Measurements from ENCODE around the gene NUP188. TPM values are rescaled to one million over a fixed set of nuclear protein-coding genes. Genes with fewer than 3 reads are reported as not detected.

Gene NUP188
- total and polyA plus RNA-seq, 2 of the 13 experiments (the other 11 are each of a cell fraction or from before 2014, with no cell fraction given), result 28.0 to 38.5 TPM

DNA sequence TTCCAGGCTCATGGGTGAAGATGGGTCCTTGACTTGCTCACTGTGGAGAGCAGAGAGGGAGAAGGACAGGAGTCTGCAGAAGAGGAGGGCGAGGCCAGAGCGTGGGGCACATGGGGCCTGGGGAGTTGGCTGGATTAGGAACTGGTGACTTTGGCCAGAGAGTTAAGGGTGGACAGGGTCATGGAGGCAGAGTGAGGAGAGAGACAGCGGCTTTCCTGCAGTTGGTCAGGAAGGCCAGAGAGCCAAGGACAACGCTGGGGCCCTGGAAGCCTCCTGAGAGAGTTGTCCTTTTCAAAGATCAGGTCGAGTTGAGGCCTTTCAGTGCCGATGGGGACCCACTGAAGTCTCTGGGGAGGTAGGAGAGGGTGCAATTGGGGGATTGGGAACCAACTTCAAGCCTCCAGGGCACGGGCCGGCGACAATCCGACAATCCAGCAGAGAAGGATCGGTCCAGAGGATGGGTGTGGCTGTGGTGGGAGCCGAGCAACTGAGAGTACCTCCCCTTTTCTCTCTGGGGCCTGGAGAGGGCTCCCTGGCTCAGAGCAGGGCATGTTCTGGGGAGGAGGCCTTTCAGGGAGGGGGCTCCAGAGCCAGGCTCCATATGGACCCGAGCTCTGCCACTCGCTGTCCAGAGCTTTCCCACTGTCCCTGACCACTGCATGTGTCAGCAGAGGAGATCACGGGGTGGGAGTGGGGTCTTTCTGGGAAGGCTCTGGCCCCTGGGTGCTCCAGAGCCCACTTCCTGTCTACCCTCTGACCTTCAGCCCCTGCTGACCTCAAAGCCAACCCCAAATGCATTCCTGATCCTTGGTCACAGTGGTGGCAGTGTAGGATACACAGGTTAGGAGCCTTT, 34.2 kb upstream of the NUP188 start (continued):
- TF ChIP-seq IRX3 (CRISPR knock-in tag; IDR thresholded peaks at IDR 0.05; ENCODE audit: borderline replicate concordance, low read depth) (no peak), ZNF546 (CRISPR knock-in tag; conservative IDR thresholded peaks at IDR 0.05) (no peak), GPN1 (CRISPR knock-in tag; IDR thresholded peaks at IDR 0.05; ENCODE audit: borderline replicate concordance) (no peak), ZNF567 (CRISPR knock-in tag; IDR thresholded peaks at IDR 0.05; ENCODE audit: borderline replicate concordance) (no peak), YEATS2 (CRISPR knock-in tag; IDR thresholded peaks at IDR 0.05; ENCODE audit: borderline replicate concordance) (no peak), ZNF296 (CRISPR knock-in tag; conservative IDR thresholded peaks at IDR 0.05) (no peak), ZSCAN21 (CRISPR knock-in tag; IDR thresholded peaks at IDR 0.05; ENCODE audit: borderline replicate concordance) (no peak), HDAC2 (CRISPR knock-in tag; IDR thresholded peaks at IDR 0.05) (no peak; the same call in 1 of the 2 replicates), CBX2 (IDR thresholded peaks at IDR 0.05; ENCODE audit: low read depth, low read length) (no peak), CBX2 (CRISPR knock-in tag; IDR thresholded peaks at IDR 0.05; ENCODE audit: low read depth) (no peak), ZNF788 (CRISPR knock-in tag; IDR thresholded peaks at IDR 0.05; ENCODE audit: borderline replicate concordance) (no peak; the same call in 1 of the 2 replicates), ZNF335 (CRISPR knock-in tag; IDR thresholded peaks at IDR 0.05) (no peak), SCMH1 (CRISPR knock-in tag; IDR thresholded peaks at IDR 0.05; ENCODE audit: borderline replicate concordance) (no peak), KDM3A (CRISPR knock-in tag; IDR thresholded peaks at IDR 0.05; ENCODE audit: low read depth) (no peak), RAD51 (IDR thresholded peaks at IDR 0.05; ENCODE audit: borderline replicate concordance) (no peak), NFE2L1 (CRISPR knock-in tag; IDR thresholded peaks at IDR 0.05; ENCODE audit: borderline replicate concordance) (no peak), KDM5A (IDR thresholded peaks at IDR 0.05; ENCODE audit: borderline replicate concordance, low read length) (no peak), NFKB2 (CRISPR knock-in tag; IDR thresholded peaks at IDR 0.05; ENCODE audit: borderline replicate concordance) (0 out of 2 replicates have a peak, but pooled peaks have one; percentile 25), CREM (IDR thresholded peaks at IDR 0.05) (peak; percentile 20; the same call in 1 of the 2 replicates), CREM (CRISPR knock-in tag; IDR thresholded peaks at IDR 0.05) (no peak), FIP1L1 (IDR thresholded peaks at IDR 0.05; ENCODE audit: borderline replicate concordance, insufficient read depth, low read depth, low read length) (no peak), KMT2B (CRISPR knock-in tag; IDR thresholded peaks at IDR 0.05) (no peak), SUZ12 (IDR thresholded peaks at IDR 0.05; ENCODE audit: low read depth, low read length) (no peak), PHF5A (CRISPR knock-in tag; IDR thresholded peaks at IDR 0.05; ENCODE audit: low read depth, unreplicated experiment) (no peak), FOXK2 (IDR thresholded peaks at IDR 0.05) (no peak), ISL2 (CRISPR knock-in tag; IDR thresholded peaks at IDR 0.05) (no peak)
- TF ChIP-seq, protein P1, sequence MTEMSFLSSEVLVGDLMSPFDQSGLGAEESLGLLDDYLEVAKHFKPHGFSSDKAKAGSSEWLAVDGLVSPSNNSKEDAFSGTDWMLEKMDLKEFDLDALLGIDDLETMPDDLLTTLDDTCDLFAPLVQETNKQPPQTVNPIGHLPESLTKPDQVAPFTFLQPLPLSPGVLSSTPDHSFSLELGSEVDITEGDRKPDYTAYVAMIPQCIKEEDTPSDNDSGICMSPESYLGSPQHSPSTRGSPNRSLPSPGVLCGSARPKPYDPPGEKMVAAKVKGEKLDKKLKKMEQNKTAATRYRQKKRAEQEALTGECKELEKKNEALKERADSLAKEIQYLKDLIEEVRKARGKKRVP (CRISPR knock-in tag; IDR thresholded peaks at IDR 0.05), result no peak
- TF ChIP-seq, protein P2, sequence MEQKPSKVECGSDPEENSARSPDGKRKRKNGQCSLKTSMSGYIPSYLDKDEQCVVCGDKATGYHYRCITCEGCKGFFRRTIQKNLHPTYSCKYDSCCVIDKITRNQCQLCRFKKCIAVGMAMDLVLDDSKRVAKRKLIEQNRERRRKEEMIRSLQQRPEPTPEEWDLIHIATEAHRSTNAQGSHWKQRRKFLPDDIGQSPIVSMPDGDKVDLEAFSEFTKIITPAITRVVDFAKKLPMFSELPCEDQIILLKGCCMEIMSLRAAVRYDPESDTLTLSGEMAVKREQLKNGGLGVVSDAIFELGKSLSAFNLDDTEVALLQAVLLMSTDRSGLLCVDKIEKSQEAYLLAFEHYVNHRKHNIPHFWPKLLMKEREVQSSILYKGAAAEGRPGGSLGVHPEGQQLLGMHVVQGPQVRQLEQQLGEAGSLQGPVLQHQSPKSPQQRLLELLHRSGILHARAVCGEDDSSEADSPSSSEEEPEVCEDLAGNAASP (CRISPR knock-in tag; IDR thresholded peaks at IDR 0.05; ENCODE audit: borderline replicate concordance), result peak; percentile 14; the same call in 1 of the 2 replicates
- TF ChIP-seq, protein P3, sequence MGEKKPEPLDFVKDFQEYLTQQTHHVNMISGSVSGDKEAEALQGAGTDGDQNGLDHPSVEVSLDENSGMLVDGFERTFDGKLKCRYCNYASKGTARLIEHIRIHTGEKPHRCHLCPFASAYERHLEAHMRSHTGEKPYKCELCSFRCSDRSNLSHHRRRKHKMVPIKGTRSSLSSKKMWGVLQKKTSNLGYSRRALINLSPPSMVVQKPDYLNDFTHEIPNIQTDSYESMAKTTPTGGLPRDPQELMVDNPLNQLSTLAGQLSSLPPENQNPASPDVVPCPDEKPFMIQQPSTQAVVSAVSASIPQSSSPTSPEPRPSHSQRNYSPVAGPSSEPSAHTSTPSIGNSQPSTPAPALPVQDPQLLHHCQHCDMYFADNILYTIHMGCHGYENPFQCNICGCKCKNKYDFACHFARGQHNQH (CRISPR knock-in tag; IDR thresholded peaks at IDR 0.05), result 0 out of 2 replicates have a peak, but pooled peaks have one; percentile 27

Measured in HepG2 (cell line).